ENCODE measurements around the gene MRPL39. TPM values are rescaled to one million over a fixed set of nuclear protein-coding genes. Genes with fewer than 3 reads are reported as not detected.

The MRPL39 gene
- total RNA-seq, 1 experiment from 2014 or later: 34.6 TPM

DNA sequence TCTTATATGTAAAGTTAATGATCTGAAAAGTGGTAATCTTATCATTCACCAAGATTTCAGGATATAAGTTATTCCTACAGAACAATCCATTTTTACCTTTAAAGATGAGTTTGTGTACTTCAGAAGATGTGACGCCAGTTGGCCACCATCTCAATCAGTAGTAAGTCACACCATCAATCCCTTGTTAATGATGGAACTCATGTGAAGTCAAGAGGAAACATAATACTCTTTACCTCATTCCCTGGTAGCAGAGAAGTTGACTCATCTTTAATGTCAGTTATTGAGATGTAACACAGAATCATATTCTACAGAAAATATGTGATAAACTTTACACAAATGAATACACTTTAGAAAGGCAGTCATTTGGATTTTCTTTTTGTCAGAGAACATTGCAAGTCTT, 38.2 kb downstream of the MRPL39 start:
- DNase-seq (ENCODE audit: low read depth): peak; percentile 26

DNA sequence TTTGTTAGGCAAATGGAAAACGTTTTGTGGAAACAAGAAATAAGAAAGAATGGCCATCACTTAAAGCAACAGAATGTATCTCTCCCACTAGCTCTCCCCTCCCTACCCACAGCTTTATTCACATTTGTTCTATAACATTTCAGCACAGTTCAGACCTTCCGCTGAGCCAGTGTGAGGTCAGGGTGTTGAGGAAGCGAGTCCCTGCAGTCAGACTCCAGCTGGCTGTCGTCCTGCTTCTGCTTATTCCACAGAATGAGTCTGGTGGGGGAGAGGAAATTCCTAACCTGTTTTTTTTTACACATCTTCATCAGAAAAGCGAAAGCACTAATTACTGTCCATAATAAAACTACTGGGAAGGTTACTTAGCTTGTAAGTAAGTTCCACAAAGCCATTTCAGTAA, 39.0 kb downstream of the MRPL39 start:
- DNase-seq (ENCODE audit: low read depth): no peak

DNA sequence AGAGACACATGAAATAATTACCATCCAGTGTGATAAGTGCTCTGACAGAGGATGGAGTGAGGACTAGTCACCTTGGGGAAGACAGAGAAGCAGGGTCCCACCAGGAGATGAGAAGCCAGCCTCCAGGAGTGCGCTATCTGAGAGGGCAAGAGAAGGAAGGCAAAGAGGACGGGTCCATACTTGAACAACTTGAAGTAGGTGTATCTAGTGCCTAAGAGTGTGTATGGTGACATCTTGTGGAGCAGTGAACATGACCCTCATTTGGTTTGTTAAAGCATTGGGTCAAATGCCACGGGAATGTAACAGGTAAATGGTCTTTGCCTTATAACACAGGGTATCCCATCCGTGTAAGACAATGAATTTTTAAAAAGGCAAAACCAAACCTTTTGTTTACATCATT, 39.8 kb downstream of the MRPL39 start:
- no peak for DNase-seq (ENCODE audit: low read depth)

DNA sequence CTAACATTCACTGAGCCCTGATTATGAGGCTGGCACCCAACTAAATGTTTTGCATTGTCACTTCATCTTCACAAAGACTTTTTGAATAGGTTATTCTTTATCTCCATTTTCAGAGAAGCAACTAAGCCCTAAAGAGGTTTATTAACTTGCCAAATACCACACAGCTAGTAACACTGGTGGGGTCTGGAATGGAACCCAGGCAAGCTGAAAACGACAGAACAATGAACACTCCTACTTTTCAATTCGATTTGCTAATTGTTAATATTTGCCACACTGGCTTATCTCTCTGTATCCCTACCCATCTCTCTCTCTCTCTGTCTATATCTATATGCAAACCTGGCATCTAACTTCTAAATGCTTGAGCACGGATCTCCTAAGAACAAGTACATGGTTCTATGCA, 40.6 kb downstream of the MRPL39 start:
- DNase-seq (ENCODE audit: low read depth): no peak

DNA sequence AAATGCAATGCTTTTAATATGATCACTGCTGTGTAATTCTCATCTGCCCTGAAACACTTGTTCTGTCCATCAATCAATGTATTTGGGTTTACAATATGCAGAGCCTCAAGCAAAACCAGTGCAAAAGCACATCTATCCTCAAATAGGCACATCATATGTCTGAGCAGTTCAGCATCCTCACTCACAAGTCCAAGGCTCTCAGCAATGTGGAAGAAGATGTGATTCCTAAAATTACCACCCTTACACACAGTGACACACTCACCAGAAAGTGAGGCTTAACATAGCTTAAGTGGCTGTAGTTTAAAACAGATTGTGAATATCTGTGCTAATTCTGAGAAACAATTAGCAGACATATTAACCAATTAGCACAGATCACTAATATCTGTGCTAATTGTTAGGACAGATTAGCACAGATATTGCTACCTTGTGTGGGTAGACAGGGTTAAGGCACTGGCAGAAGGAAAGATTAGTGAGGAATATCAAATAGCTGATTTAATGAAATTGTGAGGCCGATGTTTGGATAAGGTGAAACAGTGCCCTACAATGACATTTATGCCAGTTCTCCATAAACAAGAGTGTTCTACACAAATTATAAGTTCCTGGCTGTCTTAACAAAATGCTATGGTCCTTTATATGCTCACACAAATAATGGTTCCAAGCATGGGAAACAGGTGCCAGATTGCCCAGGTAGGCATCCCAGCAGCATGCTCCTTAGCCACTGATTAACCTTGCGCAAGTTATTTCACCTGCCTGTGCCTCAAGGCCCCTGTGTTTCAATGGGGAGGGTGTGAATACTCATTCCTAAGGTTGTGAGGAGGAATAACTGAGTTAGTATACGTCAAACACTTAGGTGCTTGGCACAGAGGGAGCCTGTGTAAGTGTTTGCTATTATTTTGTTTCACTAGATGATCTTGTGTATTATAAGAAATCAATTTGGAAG, 41.7 kb downstream of the MRPL39 start:
- no peak for DNase-seq (ENCODE audit: low read depth)

DNA sequence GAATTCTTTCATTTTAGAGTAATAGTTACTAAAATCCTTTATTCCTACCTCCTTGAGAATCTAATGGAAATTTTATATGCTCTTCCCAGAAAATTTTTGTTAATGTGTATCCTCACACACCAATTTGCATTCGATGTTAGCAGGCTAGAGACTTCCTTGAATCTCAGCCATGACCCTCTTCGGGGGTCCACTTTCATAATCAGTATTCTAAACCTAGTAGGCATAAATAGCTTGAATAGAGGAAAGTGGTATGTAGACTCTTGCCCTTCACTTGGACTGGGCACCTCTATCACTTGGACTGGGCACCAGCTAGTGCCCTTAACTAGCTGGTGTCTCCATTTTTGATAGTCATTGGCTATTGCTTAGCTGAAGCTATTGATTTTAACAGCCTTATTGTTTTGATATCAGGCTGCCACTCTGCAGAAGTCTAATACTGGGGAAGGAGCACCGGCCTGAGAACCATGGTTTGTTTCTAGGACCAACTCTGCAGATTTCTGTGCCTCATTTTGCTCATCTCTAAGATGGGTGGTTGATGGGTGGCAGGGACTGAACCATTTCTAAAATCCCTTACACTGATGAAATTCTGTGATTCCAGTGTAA, 42.8 kb downstream of the MRPL39 start:
- no peak for DNase-seq (ENCODE audit: low read depth)

DNA sequence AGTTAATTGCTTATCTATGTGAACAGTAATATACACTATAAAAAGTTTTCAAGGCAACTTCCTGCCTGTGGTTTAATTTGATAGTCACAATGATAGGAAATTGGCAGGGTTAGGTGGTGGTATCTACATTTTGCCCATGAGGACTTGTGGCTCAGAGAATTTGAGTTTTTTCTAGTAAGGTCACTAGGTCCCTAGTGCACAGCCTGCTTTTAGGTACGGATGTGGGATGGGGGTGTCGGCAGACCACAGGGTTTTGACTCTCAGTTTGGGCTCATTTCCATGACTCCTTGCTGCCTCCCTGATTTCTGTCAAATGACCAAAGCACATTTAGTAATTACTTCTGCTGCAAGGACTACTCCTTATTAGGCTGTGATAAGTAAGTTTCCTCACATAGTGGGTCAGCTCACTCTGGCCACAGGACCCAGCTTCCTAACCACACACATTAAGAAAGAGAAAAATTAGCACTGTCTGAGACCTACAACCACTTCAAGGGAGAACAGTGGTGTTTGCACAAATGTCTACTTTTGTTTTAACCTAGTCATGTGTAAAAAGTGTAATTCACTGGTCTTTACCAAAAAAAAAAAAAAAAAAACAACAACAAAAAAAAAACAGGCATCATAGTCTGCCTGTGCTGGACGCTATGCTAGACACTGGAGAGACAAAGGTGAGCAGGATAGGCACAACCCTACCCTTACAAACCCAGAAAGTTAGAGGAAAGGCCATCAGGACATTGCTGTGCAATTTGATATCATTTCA, 43.7 kb downstream of the MRPL39 start:
- DNase-seq (ENCODE audit: low read depth): peak; percentile 26

DNA sequence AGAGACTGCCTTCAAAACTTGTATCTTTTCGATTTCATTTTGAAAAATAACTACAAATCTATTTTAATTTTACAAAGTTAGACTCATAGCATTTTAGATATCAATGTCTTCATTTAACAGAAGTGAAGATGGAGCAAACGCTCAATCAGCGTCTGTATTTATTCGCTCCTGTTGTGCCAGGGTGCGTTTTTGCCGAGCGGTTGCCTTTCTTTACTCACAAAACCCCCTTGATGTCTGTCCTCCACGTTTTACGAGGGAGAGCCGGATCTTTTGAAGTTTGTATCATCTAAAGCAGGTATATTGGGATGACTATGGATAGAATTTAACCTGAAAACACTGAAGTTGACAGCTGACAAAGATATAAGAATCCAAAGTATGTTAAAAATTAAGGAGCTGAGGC, 44.6 kb downstream of the MRPL39 start:
- no peak for DNase-seq (ENCODE audit: low read depth)

DNA sequence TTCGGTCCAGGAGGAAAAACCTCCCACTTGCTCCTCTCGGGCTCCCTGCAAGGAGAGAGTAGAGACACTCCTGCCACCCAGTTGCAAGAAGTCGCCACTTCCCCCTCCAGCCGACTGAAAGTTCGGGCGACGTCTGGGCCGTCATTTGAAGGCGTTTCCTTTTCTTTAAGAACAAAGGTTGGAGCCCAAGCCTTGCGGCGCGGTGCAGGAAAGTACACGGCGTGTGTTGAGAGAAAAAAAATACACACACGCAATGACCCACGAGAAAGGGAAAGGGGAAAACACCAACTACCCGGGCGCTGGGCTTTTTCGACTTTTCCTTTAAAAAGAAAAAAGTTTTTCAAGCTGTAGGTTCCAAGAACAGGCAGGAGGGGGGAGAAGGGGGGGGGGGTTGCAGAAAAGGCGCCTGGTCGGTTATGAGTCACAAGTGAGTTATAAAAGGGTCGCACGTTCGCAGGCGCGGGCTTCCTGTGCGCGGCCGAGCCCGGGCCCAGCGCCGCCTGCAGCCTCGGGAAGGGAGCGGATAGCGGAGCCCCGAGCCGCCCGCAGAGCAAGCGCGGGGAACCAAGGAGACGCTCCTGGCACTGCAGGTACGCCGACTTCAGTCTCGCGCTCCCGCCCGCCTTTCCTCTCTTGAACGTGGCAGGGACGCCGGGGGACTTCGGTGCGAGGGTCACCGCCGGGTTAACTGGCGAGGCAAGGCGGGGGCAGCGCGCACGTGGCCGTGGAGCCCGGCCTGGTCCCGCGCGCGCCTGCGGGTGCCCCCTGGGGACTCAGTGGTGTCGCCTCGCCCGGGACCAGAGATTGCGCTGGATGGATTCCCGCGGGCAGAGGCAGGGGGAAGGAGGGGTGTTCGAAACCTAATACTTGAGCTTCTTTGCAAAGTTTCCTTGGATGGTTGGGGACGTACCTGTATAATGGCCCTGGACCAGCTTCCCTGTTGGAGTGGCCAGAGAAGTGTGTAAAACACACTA, 45.3 kb downstream of the MRPL39 start:
- peak; percentile 79 for DNase-seq (ENCODE audit: low read depth)

DNA sequence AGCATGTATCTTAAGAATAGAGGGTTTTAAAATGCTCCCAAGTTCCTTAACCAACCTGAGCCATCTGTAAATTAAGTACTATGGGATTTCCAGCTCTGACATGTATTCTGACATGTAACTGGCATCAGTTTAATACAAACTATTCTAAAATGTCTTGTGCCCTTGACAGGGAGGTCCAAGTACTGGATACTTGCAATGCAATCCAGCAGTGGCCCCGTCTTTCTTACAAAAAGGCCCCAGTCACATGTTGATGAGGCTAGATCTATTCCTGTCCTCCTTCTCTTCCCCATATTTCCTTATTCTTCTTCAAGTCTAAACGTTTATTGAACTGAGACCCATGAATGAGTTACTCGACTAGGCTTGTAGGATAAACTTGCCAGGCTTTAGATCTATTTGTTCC, 46.4 kb downstream of the MRPL39 start:
- no peak for DNase-seq (ENCODE audit: low read depth)

DNA sequence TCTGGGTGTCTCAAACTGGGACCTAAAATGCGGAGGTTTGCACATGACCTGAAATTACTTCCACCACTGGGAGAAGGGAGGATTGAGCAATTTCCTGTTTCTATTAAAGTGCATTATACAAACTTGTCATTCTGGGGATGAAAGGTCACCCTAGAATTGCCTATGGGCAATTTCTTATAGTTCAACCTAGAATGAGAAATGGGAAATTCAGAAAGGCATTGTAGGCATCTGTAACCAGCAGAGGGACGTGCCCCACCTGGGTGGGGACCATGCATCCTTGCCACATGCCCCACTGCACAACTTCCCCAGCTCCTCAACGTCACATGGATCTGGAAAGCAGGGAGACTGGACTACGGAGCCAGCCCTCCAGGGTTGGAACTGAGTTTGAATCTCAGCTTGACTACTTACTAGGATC, 47.0 kb downstream of the MRPL39 start:
- DNase-seq (ENCODE audit: low read depth): no peak

DNA sequence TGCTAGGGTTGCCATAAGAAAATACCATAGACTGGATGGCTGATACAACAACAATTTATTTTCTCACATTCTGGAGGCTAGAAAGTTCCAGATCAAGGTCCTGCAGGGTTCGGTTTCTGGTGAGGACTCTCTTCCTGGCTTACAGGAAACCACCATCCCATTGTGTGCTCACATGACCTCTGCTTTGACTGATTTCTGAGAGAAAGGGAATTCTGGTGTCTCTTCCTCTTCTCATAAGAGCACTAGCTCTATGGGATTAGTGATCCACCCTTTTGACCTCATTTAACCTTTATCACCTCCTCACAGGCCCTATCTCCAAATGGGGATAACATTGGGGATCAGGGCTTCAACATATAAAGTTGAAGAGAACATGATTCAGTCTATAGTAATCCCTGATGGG, 47.5 kb downstream of the MRPL39 start:
- DNase-seq (ENCODE audit: low read depth): no peak

DNA sequence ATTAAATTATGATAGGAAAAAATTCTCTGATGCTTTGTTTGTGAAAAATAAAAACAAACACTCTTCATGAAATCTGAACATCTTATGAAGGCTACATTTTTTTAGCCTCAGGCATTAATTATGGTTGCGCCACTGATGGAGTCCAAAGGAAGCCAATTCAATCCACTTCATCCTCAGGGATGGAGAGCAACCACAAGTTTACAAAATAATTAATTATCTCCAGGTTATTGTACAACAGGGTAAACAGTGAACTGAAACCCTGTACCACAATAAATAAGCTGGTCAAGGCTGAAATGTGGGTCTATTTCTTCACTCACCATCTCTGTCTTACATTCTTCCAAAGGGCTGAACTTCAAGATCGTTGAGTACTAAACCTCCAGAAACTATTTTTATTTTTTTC, 49.2 kb downstream of the MRPL39 start:
- DNase-seq (ENCODE audit: low read depth): no peak

DNA sequence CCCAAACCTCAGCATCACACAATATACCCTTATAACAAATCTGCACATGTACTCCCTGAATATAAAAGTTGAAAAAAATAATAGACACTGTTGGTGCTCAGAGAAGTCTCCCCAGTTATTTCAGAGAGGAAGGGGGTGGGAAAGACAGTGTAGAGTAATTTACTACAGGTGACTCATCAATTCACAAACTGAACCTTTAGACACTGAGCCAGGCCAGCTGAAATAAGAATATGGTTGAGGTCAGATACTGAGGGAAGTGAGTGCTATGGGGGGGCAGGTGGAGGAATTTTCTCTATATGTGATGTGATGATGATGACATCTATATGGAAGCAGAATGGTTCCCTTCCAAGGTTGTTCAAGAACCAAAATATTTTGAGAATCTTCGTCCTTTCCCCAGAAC, 50.1 kb downstream of the MRPL39 start:
- peak; percentile 42 for DNase-seq (ENCODE audit: low read depth)

DNA sequence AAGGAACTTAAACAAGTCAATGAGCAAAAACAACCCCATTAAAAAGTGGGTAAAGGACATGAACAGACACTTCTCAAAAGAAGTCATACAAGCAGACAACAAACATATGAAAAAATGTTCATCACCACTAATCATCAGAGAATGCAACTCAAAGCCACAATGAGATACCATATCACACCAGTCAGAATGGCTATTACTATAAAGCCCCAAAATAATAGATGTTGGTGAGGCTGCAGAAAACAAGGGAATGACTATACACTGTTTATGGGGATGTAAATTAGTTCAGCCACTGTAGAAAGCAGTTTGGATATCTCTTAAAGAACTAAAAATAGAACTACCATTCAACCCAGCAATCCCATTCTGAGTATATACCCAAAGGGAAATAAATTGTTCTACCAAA, 51.2 kb downstream of the MRPL39 start:
- DNase-seq (ENCODE audit: low read depth): peak; percentile 43

DNA sequence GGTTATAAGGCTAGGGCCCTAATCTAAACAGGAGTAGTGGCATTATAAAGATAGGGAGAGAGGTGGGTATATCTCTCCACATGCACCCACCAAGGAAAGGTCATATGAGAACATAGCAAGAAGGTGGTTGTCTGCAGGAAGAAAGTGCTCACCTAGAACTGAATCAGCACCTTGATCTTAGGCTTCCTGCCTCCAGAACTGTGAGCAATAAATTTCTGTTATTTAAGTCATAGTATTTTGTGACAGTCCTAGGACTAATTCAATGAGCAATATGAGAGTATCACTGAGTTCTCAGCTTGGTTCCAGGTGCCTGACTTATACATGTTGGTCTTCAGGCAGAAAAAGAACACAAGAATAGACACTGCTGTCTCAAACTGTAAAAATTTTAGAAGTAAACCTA, 51.8 kb downstream of the MRPL39 start:
- no peak for DNase-seq (ENCODE audit: low read depth)

DNA sequence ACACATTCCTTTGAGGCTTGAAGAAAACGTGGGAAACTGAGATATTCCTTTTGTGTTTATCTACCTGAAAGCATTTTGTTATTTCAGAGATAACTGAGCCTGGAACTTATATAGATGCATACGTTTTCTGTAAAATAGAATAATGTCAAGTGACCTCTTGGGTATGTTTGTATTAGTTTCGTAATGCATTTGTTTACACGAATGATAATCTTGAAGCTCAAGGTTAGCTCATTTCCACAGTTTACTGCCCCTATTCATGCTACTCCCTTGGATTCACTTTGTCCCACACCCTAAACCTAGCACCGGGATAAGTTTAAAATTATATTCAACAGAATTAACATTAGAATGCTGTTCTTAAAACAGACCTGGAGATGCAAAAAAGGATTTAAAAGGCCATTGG, 54.4 kb downstream of the MRPL39 start:
- DNase-seq (ENCODE audit: low read depth): no peak

DNA sequence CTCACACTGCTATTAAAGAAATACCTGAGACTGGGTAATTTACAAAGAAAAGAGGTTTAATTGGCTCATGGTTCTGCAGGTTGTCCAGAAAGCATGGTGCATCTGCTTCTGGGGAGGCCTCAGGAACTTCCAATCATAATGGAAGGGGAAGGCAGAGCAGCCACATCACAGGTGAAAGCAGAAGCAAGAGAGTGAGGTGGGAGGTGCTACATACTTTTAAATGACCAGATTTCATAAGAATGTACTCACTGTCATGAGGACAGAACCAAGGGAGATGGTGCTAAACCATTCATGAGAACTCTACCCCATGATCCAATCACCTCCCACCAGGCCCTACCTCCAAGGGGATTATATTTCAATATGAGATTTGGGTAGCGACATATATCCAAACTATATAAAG, 55.7 kb downstream of the MRPL39 start:
- no peak for DNase-seq (ENCODE audit: low read depth)

DNA sequence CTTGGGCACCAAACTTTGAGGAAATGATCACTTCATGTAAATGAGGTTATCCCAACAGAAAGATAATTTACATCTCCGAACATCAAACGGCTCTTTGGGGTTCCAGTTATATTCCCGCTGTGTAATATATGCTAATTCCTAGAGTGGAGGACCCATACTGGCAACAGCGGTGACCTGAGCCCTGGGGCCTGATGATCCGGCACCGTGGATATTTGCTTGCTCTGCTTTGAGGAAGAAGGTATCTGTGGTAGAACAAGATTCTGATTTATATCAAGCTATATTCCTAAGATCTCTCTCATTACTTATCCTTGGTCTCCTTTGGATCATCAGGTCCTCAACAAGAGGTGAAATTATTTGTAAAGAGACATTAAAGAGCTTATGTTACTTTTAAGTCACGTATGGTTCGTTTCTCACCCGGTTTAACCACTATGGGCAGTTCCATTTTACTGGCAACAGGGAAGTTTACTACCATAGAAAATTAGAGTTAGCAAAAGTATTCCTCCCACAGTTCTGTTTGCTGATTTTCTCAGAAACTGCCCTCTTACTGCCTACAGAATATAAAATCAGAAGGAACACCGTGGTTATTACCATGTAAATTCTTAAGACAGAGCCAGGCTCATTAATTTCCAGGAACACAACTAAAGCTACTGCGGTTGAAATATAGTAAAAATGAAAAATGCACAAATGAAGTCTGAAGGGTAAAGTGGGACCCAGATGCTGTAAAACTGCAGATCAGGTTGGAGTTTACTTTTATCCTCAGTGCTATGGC, 56.7 kb downstream of the MRPL39 start:
- DNase-seq (ENCODE audit: low read depth): no peak

DNA sequence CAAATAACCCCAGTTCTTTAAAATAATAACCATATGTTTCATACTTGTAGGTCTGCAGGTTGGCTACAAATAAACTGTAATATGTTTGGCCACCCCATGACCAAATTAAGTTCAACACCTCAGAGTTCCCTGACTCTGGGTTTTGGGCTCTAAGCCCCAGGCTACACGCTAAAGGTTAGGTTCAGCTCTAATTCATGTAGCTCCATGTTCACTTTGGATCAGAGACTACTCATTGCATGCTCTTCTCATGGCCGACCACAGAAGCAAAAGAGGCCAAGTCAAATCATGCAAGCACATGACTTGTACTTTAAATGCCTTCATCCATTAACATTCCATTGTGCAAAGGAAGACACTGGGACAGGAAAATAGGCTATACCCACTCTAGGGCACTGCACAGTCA, 66.2 kb downstream of the MRPL39 start:
- no peak for DNase-seq (ENCODE audit: low read depth)
